CD4-positive, alpha-beta T cell treated with Interleukin-21 for 1 hour (primary cell): ENCODE data around the gene NACC1.

ENCODE experiments used
- DNase-seq: peaks from one replicate; pipeline ENCODE4 v3.0.0-alpha.2; 2020

The NACC1 gene

GRCh38 chr19:13117772-13118423, at the start of gene NACC1:
TSS of gene NACC1 (plus strand) at chr19:13118264. CDS start at chr19:13135208, 16,944 bp downstream.
- DNase-seq: peak; percentile 91

- no peak for DNase-seq
Observed at GRCh38 chr19:13069415-13070359, 48.4 kb upstream of the NACC1 start.

- DNase-seq: no peak
Observed at GRCh38 chr19:13070425-13071140, 47.5 kb upstream of the NACC1 start.

- DNase-seq: no peak
Observed at GRCh38 chr19:13071444-13072187, 46.4 kb upstream of the NACC1 start.

- no peak for DNase-seq
Observed at GRCh38 chr19:13072188-13072908, 45.7 kb upstream of the NACC1 start.

GRCh38 chr19:13073263-13073662, 44.8 kb upstream of the NACC1 start:
- no peak for DNase-seq

- no peak for DNase-seq
Observed at GRCh38 chr19:13074378-13074777, 43.7 kb upstream of the NACC1 start.

- no peak for DNase-seq
Observed at GRCh38 chr19:13076320-13076719, 41.7 kb upstream of the NACC1 start.

- DNase-seq: no peak
Observed at GRCh38 chr19:13076787-13077186, 41.3 kb upstream of the NACC1 start.

- DNase-seq: no peak
Observed at GRCh38 chr19:13077240-13077639, 40.8 kb upstream of the NACC1 start.

- DNase-seq: no peak
Observed at GRCh38 chr19:13078381-13078780, 39.7 kb upstream of the NACC1 start.

- no peak for DNase-seq
Observed at GRCh38 chr19:13078897-13079541, 39.0 kb upstream of the NACC1 start.

GRCh38 chr19:13079542-13079986, 38.5 kb upstream of the NACC1 start:
- DNase-seq: no peak

- no peak for DNase-seq
Observed at GRCh38 chr19:13082192-13083007, 35.7 kb upstream of the NACC1 start.

GRCh38 chr19:13083008-13083404, 35.1 kb upstream of the NACC1 start:
- DNase-seq: no peak

- no peak for DNase-seq
Observed at GRCh38 chr19:13083627-13084026, 34.4 kb upstream of the NACC1 start.

- DNase-seq: no peak
Observed at GRCh38 chr19:13085666-13086065, 32.4 kb upstream of the NACC1 start.

- DNase-seq: no peak
Observed at GRCh38 chr19:13086341-13086740, 31.7 kb upstream of the NACC1 start.

- no peak for DNase-seq
Observed at GRCh38 chr19:13087295-13087694, 30.8 kb upstream of the NACC1 start.

GRCh38 chr19:13087795-13088537, 30.1 kb upstream of the NACC1 start:
- no peak for DNase-seq
